Thoracic aorta (tissue), 2 donors: ENCODE data around the gene RPS6KA3. TPM values are rescaled to one million over a fixed set of nuclear protein-coding genes. Genes with fewer than 3 reads are reported as not detected.

Source experiments
- ATAC-seq: fragments of 150-250 bp; one replicate; pipeline ENCODE4 v1.8.0; 2017; ENCODE audit warnings: low read depth; ENCODE audit not compliant: insufficient number of reproducible peaks, low FRiP score
- DNase-seq: peaks from one replicate; pipeline ENCODE4 v3.0.0-alpha.2; 2020; ENCODE audit warnings: low spot score
- H3K27ac ChIP-seq, 2 donors: fragments of 200-600 bp; sonication (generic); 1 replicate in 1 of 2; 2 replicates in 1 of 2; pipeline ENCODE4 v1.5.1; 2016; ENCODE audit warnings: mild to moderate bottlenecking in 2 of 2, moderate library complexity in 2 of 2
- H3K27me3 ChIP-seq: fragments of 200-600 bp; sonication (generic); replicated peaks from 2 replicates; pipeline ENCODE4 v1.6.0; 2016; ENCODE audit warnings: mild to moderate bottlenecking; ENCODE audit not compliant: insufficient read depth
- H3K36me3 ChIP-seq: fragments of 200-600 bp; sonication (generic); one replicate; pipeline ENCODE4 v1.5.1; 2016
- H3K4me1 ChIP-seq, 2 donors: fragments of 200-600 bp; sonication (generic); 1 replicate in 1 of 2; 2 replicates in 1 of 2; pipeline versions ENCODE4 v1.5.1 to v1.6.0; 2016; ENCODE audit warnings: low read depth in 2 of 2, mild to moderate bottlenecking in 1 of 2; ENCODE audit not compliant: control insufficient read depth in 1 of 2
- H3K4me3 ChIP-seq: fragments of 200-600 bp; sonication (generic); 2 replicates; pipeline ENCODE4 v1.5.1; 2016; ENCODE audit warnings: mild to moderate bottlenecking
- H3K9me3 ChIP-seq: fragments of 200-600 bp; sonication (generic); 2 replicates; pipeline ENCODE4 v1.5.1; 2016
- total RNA-seq, 2 donors: library from RNA; depleted of rRNA; stranded (reverse); fragments of >200 nt; gene quantifications; one replicate each; pipeline versions ENCODE4 v1.1.0 to v1.2.3, GENCODE V29; 2016
- TF ChIP-seq, protein P1 (sequence below): fragments of 200-600 bp; sonication (generic); IDR thresholded peaks from one replicate; pipeline ENCODE4 v1.5.1; 2019; ENCODE audit warnings: antibody characterized with exemption

Gene RPS6KA3
- total RNA-seq, 2 donors from 2014 or later: 24.0 to 64.5 TPM

DNA sequence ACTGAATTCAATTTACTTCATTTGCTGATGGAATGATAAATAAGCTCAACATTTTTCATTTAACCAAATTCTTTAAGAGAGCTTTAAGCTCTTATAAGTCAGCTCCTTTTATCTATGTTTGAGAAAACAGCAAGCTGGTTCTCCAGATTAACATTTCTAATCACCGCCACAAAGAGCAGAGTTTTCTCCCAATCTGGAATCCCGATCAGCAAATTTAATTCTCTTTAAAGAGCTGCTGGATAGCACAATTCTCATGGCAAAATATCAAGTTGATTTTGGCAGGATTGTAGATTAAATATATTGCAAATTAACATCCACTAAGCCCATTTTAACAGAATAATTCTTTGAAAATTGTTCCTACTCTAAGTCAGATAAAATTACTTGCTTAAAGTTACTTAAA, 48.8 kb downstream of the RPS6KA3 start:
- H3K27ac ChIP-seq: no peak overlapping the region
- no peak overlapping the region for H3K4me3 ChIP-seq
- DNase-seq: no peak
- TF ChIP-seq, protein P1, sequence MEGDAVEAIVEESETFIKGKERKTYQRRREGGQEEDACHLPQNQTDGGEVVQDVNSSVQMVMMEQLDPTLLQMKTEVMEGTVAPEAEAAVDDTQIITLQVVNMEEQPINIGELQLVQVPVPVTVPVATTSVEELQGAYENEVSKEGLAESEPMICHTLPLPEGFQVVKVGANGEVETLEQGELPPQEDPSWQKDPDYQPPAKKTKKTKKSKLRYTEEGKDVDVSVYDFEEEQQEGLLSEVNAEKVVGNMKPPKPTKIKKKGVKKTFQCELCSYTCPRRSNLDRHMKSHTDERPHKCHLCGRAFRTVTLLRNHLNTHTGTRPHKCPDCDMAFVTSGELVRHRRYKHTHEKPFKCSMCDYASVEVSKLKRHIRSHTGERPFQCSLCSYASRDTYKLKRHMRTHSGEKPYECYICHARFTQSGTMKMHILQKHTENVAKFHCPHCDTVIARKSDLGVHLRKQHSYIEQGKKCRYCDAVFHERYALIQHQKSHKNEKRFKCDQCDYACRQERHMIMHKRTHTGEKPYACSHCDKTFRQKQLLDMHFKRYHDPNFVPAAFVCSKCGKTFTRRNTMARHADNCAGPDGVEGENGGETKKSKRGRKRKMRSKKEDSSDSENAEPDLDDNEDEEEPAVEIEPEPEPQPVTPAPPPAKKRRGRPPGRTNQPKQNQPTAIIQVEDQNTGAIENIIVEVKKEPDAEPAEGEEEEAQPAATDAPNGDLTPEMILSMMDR: no peak
- H3K27me3 ChIP-seq: no peaks in the 10 kb centered on the region
- H3K4me1 ChIP-seq: peaks cover 0 to 16% of the 10 kb centered on the region in 2 donors
- no peaks in the 10 kb centered on the region for H3K36me3 ChIP-seq
- H3K9me3 ChIP-seq: no peaks in the 10 kb centered on the region
- no peak for ATAC-seq

DNA sequence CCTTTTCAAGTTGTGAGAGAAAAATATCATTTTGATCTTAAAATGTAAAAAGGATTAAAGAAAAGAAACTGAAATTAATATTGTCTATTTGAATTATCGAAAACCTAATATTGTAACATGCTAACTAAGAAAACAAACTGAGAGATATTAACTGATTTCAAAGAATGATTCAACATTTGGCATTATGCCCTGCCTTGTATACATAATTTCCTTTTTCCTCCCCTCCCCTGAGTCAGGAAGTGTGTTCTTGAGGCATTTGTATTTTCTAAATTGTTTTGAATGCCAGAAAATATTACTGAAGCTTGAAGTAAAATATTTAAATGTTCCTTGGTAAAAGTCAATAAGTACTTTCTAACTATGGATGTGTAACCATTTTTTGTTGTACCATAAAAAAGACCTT, 49.4 kb downstream of the RPS6KA3 start:
- Histone ChIP-seq H3K9me3 (no peaks in the 10 kb centered on the region), H3K4me3 (no peak overlapping the region), H3K27ac (no peak overlapping the region), H3K4me1 (peaks cover 0 to 16% of the 10 kb centered on the region in 2 donors), H3K36me3 (no peaks in the 10 kb centered on the region), H3K27me3 (no peaks in the 10 kb centered on the region)
- DNase-seq: no peak
- TF ChIP-seq, protein P1: no peak
- ATAC-seq: no peak

DNA sequence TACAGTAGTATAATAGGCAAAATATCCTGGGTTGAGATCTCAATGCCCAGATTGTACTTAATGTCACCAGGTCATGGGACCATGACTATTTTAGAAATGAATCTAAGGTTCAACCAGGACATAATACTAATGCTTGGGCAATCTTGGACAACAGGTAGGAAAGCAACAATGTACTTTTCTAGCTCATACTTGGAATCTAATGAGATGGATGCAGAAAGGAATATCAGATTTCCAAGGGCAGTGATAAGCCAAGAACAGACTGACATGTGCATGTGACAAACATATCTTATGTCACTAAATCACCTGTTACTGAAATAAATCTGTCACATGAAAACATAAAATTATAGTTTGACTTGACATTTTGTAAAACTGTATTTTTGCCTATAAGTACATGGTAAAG, 51.1 kb downstream of the RPS6KA3 start:
- DNase-seq: no peak
- Histone ChIP-seq H3K4me3 (no peak overlapping the region), H3K4me1 (peaks cover 0 to 16% of the 10 kb centered on the region in 2 donors), H3K27me3 (no peaks in the 10 kb centered on the region), H3K27ac (no peak overlapping the region), H3K36me3 (no peaks in the 10 kb centered on the region), H3K9me3 (no peaks in the 10 kb centered on the region)
- ATAC-seq: no peak
- TF ChIP-seq, protein P1: no peak

DNA sequence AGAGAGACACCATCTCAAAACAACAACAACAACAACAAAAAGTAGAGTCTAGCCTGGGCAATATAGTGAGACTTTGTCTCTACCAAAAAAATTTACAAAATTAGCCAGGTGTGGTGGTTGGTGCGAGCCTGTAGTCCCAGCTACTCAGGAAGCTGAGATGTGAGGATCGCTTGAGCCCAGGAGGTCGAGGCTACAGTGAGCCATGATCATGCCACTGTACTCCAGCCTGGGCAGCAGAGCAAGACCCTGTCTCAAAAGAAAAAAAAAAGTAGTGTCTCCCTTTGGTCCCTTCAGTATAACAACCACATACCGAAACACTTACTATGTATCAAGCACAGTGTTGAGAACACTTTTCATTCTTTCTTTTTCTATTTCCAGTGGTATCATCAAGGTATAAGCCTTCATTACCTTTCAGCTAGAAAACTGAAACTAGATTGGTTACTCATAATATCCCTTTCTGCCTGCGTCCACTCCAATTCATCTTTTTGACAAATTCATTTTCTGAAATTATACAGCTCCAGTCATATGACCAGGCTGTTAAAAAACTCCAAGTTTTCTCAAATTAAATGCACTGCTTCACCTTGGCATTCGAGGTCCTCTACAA, 54.1 kb downstream of the RPS6KA3 start:
- TF ChIP-seq, protein P1: no peak
- Histone ChIP-seq H3K27me3 (no peaks in the 10 kb centered on the region), H3K9me3 (no peaks in the 10 kb centered on the region), H3K36me3 (no peaks in the 10 kb centered on the region), H3K27ac (no peak overlapping the region), H3K4me3 (no peak overlapping the region), H3K4me1 (peaks cover 0 to 9% of the 10 kb centered on the region in 2 donors)
- DNase-seq (no peak), ATAC-seq (no peak)

DNA sequence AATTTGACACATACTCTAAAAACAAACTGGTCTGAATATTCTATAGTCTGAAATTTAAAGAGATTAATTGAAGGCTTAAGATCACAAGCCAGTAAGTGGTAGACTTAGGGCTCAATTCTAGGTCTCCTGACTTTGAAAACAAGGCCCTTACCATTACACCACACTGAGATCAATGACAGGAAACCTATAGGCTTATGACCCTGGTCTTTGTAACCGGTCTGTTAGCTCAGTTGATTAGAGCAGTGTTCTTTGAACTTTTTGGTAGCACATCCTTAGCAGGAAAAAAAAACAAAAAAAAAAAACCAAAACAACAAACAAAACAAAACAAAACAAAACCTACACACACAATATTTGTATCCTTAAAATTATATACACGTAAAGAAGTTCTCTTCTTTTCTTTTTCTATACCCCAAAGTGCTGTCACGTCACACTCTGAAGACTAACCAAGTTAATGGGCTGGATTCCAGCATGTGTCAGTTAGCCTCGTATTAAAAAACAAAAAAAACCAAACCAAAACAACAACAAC, 55.4 kb downstream of the RPS6KA3 start:
- no peak overlapping the region for H3K4me3 ChIP-seq
- ATAC-seq: no peak
- TF ChIP-seq, protein P1: no peak
- H3K4me1 ChIP-seq: no peaks in the 10 kb centered on the region
- H3K9me3 ChIP-seq: no peaks in the 10 kb centered on the region
- no peaks in the 10 kb centered on the region for H3K27me3 ChIP-seq
- no peaks in the 10 kb centered on the region for H3K36me3 ChIP-seq
- DNase-seq: no peak
- H3K27ac ChIP-seq: no peak overlapping the region
